SKM-1 treated with dmso at 0.1 percent for 144 hours (cell line): ENCODE measurements around the gene MTA1.

Experiments used
- DNase-seq: peaks from one replicate; lab custom pipeline; 2025; ENCODE audit not compliant: unreplicated experiment; lab: John Stamatoyannopoulos, UW

Gene MTA1

DNA sequence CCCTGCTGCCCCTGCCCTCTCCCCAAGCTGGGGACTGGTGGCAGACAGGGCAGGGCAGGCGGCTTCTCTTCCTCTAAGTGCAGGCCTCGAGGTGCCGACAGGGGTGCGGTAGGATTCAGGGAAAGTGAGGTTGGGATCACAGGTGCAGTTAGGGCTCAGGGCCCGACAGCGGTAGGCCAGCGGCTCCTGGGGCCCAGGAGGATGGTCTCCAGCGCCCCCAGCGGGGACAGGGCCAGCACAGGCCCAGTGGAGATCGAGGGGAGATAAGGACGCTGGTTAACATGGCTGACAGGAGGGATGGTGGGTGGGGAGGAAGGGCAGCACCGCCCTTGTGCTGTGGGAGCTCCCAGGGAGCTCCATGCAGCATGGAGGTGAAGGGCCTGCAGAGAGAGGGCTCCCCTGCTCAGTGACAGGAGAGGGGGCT, 66.1 kb downstream of the MTA1 start:
- DNase-seq: no peak

DNA sequence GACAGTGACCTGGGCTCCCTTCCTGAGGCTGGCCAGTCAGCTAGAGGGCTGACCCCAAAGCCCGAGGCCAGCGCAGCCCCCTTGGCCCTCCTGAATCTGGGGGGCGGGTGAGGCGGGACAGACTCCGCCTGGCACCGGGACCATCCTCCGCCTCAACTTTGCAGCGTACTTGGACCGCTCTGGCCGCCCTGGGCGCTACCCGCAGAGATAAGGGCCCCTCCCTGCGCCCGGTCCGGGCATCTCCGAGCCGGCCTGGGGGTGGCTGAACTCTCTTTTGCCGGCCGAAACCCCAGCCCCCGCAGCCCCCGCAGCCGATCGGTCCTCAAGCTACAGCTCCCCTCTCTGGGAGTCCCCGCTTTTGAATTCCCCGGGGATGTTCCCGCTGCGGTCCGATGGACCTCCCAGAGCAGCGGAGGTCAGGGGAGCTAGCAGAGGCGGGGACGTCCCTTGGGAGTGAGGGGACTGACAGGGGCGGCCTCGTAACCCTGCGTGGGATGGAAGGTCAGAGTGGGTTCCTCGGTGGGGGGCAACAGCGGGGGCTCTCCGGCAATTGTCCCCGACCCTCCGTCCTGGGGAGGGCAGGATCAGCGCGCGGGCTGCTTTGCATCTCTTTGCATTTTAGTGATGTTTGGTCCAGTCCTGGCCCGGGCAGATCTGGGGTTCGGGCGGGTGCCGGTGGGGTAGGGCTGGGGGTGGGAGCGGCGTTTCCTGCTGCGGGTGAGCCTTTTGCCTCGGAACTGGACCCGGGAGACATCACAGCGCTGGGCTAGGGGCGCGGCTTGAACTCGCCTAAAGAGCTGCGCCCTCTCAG, 66.7 kb downstream of the MTA1 start, which contains the start of gene CRIP1:
Gene CRIP1 (plus strand): TSS at position 724 of the 811 bp plus-strand sequence. CDS start 374 bp downstream, outside the sequence.
- no peak for DNase-seq

DNA sequence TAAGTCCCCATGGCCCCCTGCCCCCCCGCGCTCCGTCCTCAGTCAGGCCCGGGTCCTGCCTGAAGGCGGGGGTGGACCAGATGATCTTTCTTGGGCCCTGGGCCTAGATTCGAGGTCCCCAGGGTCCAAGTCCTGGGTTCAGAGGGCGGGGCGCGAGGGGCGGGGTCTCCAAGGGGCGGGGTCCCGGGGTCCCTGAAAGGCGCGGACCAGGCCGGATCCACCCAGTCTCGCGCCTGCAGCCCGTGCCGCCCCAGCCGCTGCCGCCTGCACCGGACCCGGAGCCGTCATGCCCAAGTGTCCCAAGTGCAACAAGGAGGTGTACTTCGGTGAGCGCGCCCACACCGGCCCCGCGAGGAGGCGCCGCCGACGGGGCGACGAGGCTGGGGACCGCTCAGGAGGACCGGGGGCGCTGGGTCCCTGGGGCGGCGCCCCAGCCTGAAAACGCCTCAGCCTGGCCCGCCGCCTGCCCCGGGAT, 67.4 kb downstream of the MTA1 start:
- DNase-seq: no peak

DNA sequence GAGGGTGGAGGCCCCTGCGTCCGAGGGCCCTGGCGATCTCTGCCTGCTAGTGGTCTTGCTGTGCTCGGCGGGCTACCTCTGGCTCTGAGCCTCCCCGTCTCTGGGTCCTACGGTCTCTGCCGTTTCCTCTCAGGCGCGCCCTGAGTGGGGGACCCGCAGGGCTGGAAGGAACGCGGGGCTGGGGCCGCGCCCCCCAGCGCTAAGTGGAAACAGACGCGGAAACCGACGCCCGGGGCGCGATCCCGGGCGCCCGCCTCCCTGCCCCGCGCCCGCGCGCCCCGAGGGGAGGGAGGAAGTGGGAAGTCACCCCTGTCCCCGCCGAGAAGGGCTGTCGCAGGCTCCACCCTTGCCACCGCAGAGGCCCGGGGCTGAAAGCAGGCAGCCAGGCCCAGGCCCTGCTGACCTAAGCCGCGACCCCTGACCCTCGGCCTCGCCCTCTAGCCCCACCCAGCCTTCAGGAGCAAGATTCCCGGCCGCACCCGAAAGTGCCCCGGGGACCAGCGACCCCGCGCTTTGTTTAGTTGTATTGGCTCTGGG, 67.9 kb downstream of the MTA1 start:
- no peak for DNase-seq

DNA sequence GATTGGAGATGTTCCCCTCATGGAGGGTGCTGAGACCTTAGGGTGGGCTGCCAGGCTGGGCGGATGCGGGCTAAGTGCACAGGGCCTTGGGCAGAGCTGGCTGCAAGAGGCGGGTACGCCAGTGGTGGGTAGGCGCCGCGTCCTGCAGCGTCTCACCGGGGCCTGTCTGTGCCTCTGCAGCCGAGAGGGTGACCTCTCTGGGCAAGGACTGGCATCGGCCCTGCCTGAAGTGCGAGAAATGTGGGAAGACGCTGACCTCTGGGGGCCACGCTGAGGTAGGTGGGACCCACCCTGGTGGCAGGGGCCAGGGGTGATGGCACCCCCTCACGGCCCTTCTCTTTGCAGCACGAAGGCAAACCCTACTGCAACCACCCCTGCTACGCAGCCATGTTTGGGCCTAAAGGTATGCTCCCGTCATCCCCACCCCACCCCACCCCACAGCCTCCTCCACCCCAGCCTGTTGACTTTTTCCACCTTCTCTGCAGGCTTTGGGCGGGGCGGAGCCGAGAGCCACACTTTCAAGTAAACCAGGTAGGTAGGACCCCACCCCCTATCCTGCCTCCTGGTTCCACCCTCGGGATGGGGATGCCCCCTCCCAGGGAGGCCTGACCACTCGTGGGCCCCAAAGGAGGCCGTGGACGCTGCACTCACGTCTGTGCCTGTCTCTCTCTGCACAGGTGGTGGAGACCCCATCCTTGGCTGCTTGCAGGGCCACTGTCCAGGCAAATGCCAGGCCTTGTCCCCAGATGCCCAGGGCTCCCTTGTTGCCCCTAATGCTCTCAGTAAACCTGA, 68.6 kb downstream of the MTA1 start:
- no peak for DNase-seq

DNA sequence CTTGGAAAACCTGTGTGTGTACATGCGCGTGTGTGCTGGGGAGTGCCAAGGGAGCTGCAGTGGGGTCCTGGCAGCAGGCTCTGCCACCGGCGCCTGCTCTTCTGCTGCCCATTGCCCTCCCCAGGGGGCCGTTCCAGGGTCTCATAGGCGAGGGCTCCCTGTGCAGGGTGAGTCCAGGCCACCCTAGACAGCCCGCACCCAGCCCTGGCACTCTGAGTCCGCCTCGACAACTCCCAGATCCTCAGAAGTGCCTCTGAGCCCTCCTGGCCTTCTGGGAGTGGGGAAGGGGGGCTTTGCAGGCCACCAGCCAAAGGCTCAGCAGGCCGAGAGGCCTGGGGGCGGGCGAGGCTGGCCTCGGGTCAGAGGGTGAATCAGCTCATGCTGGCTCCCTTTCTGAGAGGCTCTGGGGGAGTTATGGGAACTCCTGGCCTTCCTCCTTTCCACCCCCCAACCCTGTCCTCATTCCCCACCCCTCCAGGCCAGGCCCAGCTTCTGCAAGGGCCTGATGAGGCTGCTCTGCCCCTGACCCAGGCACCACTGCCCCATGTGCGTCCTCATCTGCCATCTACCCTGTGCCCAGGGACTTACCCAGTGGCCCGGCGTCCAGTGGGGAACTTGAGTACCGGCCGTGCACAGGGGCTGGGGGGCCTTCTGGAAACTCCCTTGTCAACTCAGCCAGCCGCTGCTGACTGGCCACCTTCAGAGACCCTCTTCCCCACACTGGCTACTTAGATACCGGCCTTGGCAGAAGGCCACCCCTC, 69.3 kb downstream of the MTA1 start:
- no peak for DNase-seq

DNA sequence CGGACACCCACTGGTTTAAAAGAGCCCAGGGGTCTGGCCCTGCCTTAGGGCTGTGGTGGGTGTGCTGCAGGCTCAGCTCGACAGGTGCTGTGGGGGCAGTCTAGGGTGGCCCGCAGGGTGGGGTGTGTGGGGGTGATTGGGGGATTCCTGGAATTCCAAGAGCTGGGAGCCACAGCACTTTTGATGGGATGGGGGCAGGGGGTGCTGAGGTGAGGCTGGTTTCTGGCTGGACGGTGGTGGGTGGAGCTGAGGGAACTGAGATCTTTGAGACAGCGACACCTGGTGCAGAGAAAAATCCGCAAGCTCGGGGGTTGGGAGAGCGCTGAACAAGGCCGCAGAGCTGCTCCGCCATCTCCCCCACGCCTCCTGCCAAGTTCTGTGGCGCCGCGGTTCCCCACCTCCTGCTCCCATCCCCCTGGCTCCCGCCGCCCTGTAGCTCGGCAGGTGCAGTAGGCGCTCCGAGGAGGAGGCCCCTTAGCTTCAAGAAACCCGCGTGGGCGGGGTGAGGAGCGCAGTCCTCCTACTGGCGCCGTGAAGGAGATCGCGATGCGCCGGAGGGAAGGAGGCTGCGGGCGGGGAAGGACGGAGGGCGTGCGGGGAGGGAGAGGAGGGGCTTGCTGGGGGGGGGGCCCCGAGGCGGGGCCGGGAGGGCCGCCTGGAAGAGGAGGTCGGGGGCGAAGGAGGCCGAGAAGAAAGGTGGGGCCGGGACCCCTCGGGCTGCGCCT, 70.1 kb downstream of the MTA1 start:
- DNase-seq: peak; percentile 57

DNA sequence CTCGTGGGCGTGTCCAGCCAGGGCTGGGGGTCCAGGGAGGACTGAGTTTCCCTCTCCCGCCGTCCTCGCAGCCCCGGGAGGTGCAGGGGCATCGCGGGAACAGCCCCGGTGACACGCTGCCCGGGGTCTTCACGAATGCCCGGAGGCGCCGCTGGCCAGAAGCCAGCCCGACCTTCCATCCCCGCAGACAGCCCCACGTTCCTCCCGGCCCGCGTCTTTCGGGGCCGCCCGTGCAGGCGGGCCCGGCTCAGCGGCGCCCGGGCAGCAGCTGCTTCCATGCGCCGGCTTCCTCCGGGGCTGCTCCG, 70.6 kb downstream of the MTA1 start:
- no peak for DNase-seq

DNA sequence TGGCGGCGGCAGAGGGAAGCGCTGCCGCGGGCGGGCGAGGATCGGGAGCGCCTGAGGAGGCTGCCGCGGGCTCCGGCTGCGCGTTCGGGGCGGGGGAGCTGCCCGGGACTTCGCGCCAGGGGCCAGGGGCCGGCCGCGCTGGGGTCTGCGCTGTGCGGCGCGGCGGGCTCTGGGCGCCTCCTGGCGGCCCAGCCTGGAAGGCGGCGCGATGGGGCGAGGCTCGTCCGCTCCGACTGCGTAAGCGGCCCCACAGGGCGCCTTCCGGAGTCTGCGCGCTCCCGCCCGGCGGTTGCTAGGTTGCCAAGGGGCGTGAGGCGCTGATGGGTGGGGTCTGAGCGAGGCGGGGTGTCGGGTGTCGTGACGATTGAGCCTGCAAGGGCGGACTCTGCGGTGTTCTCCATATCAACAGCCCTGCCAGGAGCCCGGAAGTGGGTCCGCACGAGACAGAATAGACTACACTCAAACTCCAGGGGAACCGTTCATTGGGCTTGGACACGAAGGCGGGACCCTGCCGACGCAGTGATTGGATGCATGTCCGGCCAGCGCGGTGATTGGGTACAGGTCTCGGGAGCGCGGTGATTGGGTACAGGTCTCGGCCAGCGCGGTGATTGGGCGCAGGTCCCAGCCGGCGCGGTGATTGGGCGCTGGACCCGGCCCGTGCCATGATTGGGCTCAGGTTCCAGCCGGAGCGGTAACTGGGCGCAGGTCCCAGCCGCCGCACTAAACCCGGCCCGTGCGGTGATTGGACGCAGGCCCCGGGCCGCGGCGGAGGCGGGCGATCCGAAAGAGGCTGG, 71.1 kb downstream of the MTA1 start, which contains the start of gene TEDC1:
Gene TEDC1 (plus strand): TSS at position 675 of the 794 bp plus-strand sequence. CDS start 130 bp downstream, outside the sequence.
- DNase-seq: peak; percentile 91

DNA sequence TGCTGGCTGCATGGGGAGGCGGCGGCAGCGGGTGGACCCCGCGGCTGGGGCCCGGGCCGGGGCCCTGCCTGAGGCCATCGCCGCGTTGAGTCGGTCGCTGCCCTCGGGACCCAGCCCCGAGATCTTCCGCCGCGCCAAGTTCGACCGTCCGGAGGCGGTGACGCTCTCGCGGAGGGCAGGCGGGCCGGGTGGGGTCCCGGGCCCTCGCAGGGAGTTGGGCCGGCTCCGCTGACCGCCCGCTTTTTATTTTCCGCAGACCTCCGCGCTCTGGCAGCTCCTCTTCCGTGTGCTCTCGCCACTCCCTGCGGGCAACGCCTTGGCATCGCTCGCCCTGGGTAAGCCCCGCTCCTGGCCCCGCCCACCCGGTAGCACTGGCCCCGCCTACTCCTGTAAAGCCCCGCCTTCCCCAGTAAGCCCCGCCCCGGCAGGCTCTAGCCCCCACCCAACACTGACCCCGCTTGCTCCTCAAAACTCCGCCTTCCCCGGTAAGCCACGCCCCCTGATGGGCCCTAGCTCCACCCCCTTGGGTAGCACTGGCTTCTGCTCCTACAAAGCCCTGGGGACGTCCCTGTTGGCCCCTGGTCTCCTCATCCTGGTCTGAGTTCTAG, 71.8 kb downstream of the MTA1 start:
- DNase-seq: peak; percentile 36

DNA sequence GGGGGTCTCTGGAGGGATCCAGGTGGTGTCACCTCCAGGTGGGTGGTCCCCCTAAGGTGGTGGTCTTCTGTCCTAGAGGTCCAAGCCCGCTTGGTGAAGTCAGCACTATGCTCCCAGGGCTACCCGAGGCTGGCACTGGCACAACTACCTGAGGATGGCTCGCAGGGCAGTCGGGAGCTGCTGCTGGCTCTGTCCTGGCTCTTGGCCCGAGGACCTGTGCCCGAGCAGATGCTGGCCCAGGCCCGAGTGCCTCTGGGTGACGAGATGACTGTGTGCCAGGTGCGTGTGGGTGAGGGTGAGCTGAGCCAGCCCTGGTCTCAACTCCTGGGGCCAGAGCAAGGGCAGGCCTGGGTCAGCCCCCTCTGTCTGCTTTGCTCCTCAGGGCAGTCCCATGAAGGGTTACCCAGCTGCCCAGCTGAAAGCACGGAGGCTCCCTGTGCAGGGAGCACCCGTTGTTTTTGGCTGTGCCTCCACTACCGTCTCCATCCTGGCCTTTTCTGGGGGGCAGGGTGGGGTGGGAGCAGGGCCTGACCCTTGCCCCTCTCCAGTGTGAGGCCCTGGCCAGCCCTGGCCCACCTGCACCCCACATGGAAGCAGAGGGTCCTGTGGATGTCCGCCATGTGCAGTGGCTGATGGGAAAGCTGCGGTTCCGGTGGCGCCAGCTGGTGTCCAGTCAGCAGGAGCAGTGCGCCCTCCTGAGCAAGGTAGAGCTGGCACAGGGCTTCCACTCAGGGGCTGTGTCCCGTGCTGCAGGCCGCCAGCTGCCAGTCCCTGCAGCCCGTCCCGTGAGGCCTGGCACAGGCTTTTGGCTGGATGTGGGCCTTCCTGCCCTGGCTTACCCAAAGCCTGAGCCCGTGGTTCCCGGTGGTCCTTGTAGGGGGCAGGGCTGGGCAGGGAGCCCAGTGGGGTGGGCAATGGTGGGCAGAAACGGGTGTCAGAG, 72.7 kb downstream of the MTA1 start:
- no peak for DNase-seq

DNA sequence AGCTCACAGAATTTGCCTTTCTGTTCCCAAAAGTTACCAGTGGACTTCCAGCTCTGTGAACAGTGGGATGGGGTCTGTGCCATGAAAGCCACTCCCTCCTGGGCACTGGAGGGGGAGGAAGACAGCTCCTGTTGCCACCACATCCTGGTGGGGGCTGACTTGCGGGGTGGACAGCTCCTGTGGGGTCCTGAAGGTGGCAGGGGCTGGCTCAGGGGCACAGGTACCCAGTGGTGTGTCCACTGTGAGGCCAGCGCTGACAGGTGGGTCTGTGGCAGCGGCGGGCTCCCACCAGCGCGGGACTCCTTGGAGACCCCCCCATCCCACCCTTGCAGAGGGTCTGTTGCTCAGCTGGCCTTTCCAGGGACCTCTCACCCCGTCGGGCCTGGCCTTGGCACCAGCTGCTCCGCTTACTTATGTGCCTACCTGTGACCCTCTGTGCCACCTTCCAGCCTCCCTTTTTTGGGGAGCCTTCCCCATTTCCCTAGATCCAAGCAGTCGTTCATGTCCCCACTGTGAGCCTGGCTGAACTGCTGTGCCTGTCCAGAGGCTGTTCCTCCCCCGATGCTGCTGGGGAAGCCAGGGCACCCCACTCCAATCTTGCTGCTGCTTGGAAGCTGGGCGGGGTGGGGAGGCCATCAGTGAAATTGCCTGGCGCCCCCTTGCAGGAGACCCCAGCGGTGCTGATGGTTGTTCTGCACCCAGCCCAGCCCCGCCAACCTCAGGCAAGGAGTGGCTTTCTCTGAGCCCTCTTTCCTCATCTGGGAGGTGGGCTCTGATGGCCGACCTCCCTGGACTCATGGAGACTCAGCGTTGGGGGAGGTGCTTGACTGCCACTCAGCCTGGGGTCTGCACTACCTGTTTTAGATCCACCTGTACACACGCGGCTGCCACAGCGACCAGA, 73.6 kb downstream of the MTA1 start:
- no peak for DNase-seq

DNA sequence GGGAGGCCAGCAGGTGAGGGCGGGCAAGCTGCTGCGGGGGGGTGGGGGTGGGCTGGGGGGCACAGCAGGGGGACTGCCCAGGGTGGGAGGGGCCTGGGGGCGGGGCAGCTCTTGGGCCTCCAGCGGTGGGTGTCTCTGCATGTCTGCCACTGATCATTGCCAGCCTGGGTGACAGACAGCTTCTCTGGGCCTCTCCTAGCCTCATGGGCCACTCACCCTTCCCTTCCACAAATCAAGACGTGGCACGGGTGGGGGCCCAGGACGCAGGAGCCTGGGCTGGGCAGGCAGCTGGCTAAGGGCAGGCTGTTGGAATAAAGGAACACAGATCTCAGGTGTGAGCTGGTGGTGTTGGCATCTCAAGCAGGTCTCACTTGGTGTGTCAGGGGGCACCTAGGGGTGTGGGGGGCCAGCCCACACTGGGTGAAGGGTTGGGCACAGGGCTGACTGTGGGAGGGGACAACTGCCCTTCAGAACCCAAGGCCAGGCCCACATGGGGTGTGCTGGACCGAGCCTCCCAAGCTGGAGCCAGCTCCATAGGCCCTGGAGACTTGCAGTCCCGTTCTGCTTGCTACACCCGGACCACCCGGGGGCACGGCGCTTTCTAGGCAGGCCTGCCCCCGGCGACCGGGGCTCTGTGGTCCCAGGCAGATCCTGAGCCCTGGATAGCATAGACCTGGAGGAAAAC, 74.4 kb downstream of the MTA1 start:
- DNase-seq: no peak

DNA sequence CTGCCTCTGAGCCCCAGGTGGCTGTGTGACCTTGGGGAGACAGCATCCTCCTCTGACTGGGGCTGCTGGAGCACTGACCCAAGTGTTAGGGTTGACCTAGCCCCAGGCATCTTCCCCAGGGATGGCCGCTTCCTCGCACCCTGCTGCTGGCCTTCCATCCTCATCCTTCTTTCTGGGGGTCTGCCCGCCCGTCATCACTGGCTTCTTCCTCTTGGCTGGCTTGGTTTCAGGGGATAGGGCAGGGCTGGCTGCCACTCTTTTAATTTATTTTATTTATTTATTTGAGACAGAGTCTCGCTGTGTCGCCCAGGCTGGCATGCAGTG, 74.9 kb downstream of the MTA1 start:
- no peak for DNase-seq

DNA sequence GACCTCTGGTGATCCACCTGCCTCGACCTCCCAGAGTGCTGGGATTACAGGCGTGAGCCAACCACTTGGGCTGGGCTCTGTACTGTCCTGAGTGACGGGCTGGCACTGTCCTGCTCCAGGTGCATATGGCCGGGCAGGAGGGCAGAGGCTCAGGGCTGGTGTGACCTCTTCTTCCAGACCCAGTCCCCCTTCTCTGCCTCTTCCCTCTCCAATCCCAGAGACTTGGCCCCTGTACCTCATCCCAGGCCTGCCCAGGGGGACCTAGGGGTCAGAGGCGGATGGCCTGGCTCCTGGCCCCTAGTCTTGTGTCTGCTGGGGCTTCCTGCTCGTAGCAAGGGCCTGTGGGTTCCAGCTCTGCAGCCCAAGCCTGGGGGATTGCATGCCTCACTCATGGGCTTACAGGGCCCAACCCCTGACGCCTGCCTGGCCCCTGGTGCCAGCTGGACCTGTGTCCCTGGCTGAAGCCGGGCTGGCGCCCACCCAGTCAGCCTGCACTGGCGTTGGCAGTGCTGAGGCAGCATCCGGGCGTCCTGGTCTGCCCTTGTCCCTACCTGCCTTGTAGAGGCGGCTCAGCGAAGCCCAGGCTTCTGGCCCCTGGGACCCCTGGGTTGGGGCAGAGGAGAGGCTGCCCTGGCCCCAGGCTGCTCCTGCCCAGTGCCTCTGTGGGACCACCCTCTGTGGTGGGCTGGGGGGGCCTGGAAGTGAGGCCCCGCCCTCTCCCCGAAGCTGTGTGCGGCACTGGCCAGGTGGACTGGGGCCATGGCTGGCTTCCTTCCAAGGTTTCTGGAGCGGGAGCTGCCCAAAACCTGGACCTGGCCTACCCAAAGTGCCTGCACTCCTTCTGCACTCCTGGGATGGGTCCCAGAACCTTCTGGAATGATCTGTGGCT, 75.7 kb downstream of the MTA1 start:
- no peak for DNase-seq
